ENCODE measurements around the gene IGF1R.
A peak's percentile ranks its signal among the peaks of the same experiment; 100 is the strongest.

The IGF1R gene

DNA sequence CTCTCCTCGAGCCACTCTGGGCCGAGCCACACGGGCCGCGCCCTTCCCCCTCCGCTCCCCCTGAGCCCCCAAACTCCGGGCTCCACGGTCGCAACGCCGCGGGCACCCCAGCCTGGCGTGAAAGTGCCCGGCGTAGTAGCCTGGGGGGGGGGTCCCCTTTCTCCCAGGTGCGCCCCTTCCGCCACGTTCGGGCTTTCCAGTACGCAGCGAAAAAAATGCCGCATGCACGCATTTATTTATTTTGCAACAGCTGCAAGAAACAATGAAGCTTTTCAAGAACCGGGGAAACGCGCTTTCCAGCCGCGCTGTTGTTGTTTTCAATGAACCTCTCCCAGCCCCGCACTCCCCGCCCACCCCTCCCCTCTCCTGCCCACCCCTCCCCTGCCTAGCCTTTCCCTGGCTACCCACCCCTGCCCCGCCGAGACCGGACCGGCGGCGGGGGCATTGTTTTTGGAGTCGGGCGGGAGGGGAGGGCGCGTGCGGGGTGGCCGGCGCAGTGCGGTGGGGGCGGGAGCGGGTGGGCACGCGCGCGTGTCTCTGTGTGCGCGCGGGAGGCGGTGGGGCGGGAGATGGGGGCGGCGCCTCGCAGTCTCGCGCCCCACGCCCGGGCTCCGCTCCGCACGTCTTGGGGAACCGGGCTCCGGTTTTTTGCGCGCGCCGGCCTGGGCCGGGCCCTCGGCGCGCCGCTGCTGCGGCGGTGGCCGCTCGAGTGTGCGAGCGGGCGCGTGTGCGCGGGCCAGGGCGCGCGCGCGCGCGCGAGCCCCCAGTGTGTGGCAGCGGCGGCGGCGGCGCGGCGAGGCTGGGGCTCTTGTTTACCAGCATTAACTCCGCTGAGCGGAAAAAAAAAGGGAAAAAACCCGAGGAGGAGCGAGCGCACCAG is at the start of gene IGF1R:
TSS of gene IGF1R (plus strand) at position 766 of the 880 bp plus-strand sequence. CDS start 1,043 bp downstream, outside the sequence.
- H3K36me3 ChIP-seq (ENCODE audit: control insufficient read depth, insufficient read depth, low read length), result no peaks in the 10 kb centered on the region; the same call in 1 of the 2 replicates
- H3K9me3 ChIP-seq (ENCODE audit: control insufficient read depth, insufficient read depth, low read length), result no peaks in the 10 kb centered on the region
- peak within 1 kb of the TSS; percentile 71 for H3K4me3 ChIP-seq (ENCODE audit: low read length)
- no peaks in the 10 kb centered on the region for H3K4me1 ChIP-seq (ENCODE audit: control insufficient read depth, insufficient read depth, low read length)
- DNase-seq (ENCODE audit: low read depth, low spot score), result no peak
- H3K27ac ChIP-seq (ENCODE audit: low read length), result no peak within 1 kb of the TSS
- H3K27me3 ChIP-seq (ENCODE audit: control insufficient read depth, insufficient read depth, low read length), result no peaks in the 10 kb centered on the region
- no CpG with 5 or more reads among the region's 106 CpGs for WGBS (ENCODE audit: insufficient coverage, insufficient read length)

DNA sequence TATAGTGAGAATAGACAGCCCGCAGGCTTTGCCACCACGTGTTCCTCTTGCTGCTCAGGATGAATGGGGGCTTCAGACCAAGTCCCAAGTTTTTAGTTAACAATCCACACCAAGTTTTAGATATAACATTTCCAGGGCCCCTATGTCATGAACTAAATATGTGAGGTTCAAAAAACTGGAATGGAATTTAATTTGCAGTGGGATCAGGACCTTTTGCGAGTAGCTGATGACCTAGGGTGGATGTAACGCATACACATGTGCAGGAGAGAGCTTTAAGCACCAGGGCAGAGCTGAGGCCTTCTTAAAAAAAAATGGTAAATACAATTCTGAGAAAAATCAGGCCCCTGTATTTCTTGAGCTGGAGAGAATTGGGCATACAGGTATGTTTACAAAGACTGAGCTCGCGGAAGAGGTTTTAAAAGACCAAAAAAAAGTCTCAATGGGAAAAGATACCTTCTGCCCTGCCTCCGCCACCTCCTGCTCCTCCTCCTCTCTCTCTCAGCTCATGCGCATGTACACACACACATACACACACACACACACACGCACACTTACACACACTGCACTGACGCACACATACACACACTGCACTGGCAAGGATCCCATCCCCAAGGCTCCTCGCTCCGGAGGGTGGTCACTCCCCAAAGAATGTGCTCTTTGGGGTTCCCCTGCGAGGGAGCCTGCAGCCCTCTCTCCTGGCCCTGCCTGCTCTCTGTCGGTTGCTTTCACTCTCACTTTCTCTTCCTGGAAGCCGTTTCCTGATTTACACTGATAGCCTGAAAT is 48.2 kb upstream of the IGF1R start:
- no CpG with 5 or more reads among the region's 15 CpGs for WGBS (ENCODE audit: insufficient coverage, insufficient read length)
- H3K36me3 ChIP-seq (ENCODE audit: control insufficient read depth, insufficient read depth, low read length), result no peaks in the 10 kb centered on the region
- H3K4me3 ChIP-seq (ENCODE audit: low read length), result no peak overlapping the region
- H3K4me1 ChIP-seq (ENCODE audit: control insufficient read depth, insufficient read depth, low read length), result peaks cover 3% of the 10 kb centered on the region; the same call in 1 of the 2 replicates
- H3K27me3 ChIP-seq (ENCODE audit: control insufficient read depth, insufficient read depth, low read length), result no peaks in the 10 kb centered on the region
- H3K27ac ChIP-seq (ENCODE audit: low read length), result no peak overlapping the region
- no peak for DNase-seq (ENCODE audit: low read depth, low spot score)
- H3K9me3 ChIP-seq (ENCODE audit: control insufficient read depth, insufficient read depth, low read length), result no peaks in the 10 kb centered on the region

- Histone ChIP-seq H3K9me3 (ENCODE audit: control insufficient read depth, insufficient read depth, low read length) (no peaks in the 10 kb centered on the region), H3K4me1 (ENCODE audit: control insufficient read depth, insufficient read depth, low read length) (peaks cover 4% of the 10 kb centered on the region; the same call in 1 of the 2 replicates)
Measured at GRCh38 chr15:98604983-98605382, 43.4 kb upstream of the IGF1R start.

DNA sequence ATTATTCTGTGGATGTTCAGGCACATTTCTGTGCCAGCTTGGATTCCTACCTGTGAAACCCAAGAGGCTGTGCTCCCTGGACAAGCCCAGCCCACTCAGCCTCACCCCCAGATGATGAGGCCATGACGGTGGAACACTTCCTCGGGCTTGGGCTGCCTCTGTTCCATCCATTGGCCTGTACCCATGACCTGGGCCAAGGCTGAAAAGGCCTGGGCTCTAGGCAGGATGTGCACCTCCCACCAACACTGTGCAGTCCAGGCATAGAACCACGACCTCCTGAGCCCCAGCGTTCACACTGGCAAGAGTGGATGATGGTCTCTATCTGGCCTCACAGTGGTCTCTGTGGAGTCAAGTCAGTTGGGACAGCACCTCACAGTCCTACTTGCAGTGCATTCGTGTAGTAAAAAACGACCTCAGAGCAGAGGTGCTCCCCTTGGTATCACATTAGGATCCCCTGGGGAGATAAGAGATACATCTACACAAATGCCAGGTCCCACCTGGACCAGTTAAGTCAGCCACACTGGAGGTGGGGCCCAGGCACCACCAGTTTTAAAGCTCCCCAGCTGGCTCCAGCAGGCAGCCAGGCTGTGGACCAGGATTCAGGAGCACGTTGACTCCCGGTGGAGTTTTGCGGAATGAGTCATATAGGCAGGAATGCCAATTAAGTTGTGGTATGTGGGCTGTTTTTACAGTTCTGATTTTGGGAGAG is 39.0 kb upstream of the IGF1R start:
- H3K9me3 ChIP-seq (ENCODE audit: control insufficient read depth, insufficient read depth, low read length), result no peaks in the 10 kb centered on the region
- no peak for DNase-seq (ENCODE audit: low read depth, low spot score)

More at GRCh38 chr15:98604983-98605382, 43.4 kb upstream of the IGF1R start:
- Histone ChIP-seq H3K27me3 (ENCODE audit: control insufficient read depth, insufficient read depth, low read length) (no peaks in the 10 kb centered on the region), H3K4me3 (ENCODE audit: low read length) (no peak overlapping the region), H3K27ac (ENCODE audit: low read length) (no peak overlapping the region), H3K36me3 (ENCODE audit: control insufficient read depth, insufficient read depth, low read length) (no peaks in the 10 kb centered on the region)
- no peak for DNase-seq (ENCODE audit: low read depth, low spot score)
- WGBS (ENCODE audit: insufficient coverage, insufficient read length), result no CpG with 5 or more reads among the region's 15 CpGs

GRCh38 chr15:98610991-98611390 is 37.3 kb upstream of the IGF1R start:
- no peaks in the 10 kb centered on the region for H3K9me3 ChIP-seq (ENCODE audit: control insufficient read depth, insufficient read depth, low read length)
- no peak for DNase-seq (ENCODE audit: low read depth, low spot score)
- H3K4me1 ChIP-seq (ENCODE audit: control insufficient read depth, insufficient read depth, low read length), result peaks cover 4% of the 10 kb centered on the region; the same call in 1 of the 2 replicates
- no peaks in the 10 kb centered on the region for H3K27me3 ChIP-seq (ENCODE audit: control insufficient read depth, insufficient read depth, low read length)
- no peak overlapping the region for H3K27ac ChIP-seq (ENCODE audit: low read length)
- no CpG with 5 or more reads among the region's 4 CpGs for WGBS (ENCODE audit: insufficient coverage, insufficient read length)
- no peak overlapping the region for H3K4me3 ChIP-seq (ENCODE audit: low read length)
- no peaks in the 10 kb centered on the region for H3K36me3 ChIP-seq (ENCODE audit: control insufficient read depth, insufficient read depth, low read length)

More for the DNA sequence above, 39.0 kb upstream of the IGF1R start:
- no peak overlapping the region for H3K27ac ChIP-seq (ENCODE audit: low read length)
- no CpG with 5 or more reads among the region's 9 CpGs for WGBS (ENCODE audit: insufficient coverage, insufficient read length)
- H3K4me1 ChIP-seq (ENCODE audit: control insufficient read depth, insufficient read depth, low read length), result peaks cover 4% of the 10 kb centered on the region; the same call in 1 of the 2 replicates
- no peaks in the 10 kb centered on the region for H3K36me3 ChIP-seq (ENCODE audit: control insufficient read depth, insufficient read depth, low read length)
- H3K4me3 ChIP-seq (ENCODE audit: low read length), result no peak overlapping the region
- no peaks in the 10 kb centered on the region for H3K27me3 ChIP-seq (ENCODE audit: control insufficient read depth, insufficient read depth, low read length)

GRCh38 chr15:98611808-98612207 is 36.5 kb upstream of the IGF1R start:
- Histone ChIP-seq H3K4me1 (ENCODE audit: control insufficient read depth, insufficient read depth, low read length) (peaks cover 4% of the 10 kb centered on the region; the same call in 1 of the 2 replicates), H3K9me3 (ENCODE audit: control insufficient read depth, insufficient read depth, low read length) (no peaks in the 10 kb centered on the region), H3K27me3 (ENCODE audit: control insufficient read depth, insufficient read depth, low read length) (no peaks in the 10 kb centered on the region), H3K4me3 (ENCODE audit: low read length) (no peak overlapping the region), H3K27ac (ENCODE audit: low read length) (no peak overlapping the region), H3K36me3 (ENCODE audit: control insufficient read depth, insufficient read depth, low read length) (no peaks in the 10 kb centered on the region)
- WGBS (ENCODE audit: insufficient coverage, insufficient read length), result no CpG with 5 or more reads among the region's 2 CpGs
- DNase-seq (ENCODE audit: low read depth, low spot score), result no peak

GRCh38 chr15:98612490-98613110 is 35.7 kb upstream of the IGF1R start:
- no peaks in the 10 kb centered on the region for H3K9me3 ChIP-seq (ENCODE audit: control insufficient read depth, insufficient read depth, low read length)
- no CpG with 5 or more reads among the region's 6 CpGs for WGBS (ENCODE audit: insufficient coverage, insufficient read length)
- no peaks in the 10 kb centered on the region for H3K36me3 ChIP-seq (ENCODE audit: control insufficient read depth, insufficient read depth, low read length)
- no peak overlapping the region for H3K4me3 ChIP-seq (ENCODE audit: low read length)
- no peak overlapping the region for H3K27ac ChIP-seq (ENCODE audit: low read length)
- H3K27me3 ChIP-seq (ENCODE audit: control insufficient read depth, insufficient read depth, low read length), result no peaks in the 10 kb centered on the region
- no peak for DNase-seq (ENCODE audit: low read depth, low spot score)
- H3K4me1 ChIP-seq (ENCODE audit: control insufficient read depth, insufficient read depth, low read length), result peaks cover 4% of the 10 kb centered on the region; the same call in 1 of the 2 replicates

- no peak overlapping the region for H3K27ac ChIP-seq (ENCODE audit: low read length)
- no CpG with 5 or more reads among the region's 6 CpGs for WGBS (ENCODE audit: insufficient coverage, insufficient read length)
- H3K9me3 ChIP-seq (ENCODE audit: control insufficient read depth, insufficient read depth, low read length), result no peaks in the 10 kb centered on the region
- no peak for DNase-seq (ENCODE audit: low read depth, low spot score)
- H3K36me3 ChIP-seq (ENCODE audit: control insufficient read depth, insufficient read depth, low read length), result no peaks in the 10 kb centered on the region
- H3K27me3 ChIP-seq (ENCODE audit: control insufficient read depth, insufficient read depth, low read length), result no peaks in the 10 kb centered on the region
- H3K4me1 ChIP-seq (ENCODE audit: control insufficient read depth, insufficient read depth, low read length), result peaks cover 1% of the 10 kb centered on the region; the same call in 1 of the 2 replicates
- H3K4me3 ChIP-seq (ENCODE audit: low read length), result no peak overlapping the region
Measured at GRCh38 chr15:98614681-98615080, 33.7 kb upstream of the IGF1R start.

GRCh38 chr15:98616397-98616796 is 31.9 kb upstream of the IGF1R start:
- no peak overlapping the region for H3K4me3 ChIP-seq (ENCODE audit: low read length)

More at GRCh38 chr15:98616397-98616796, 31.9 kb upstream of the IGF1R start:
- H3K27ac ChIP-seq (ENCODE audit: low read length), result no peak overlapping the region
- H3K36me3 ChIP-seq (ENCODE audit: control insufficient read depth, insufficient read depth, low read length), result no peaks in the 10 kb centered on the region
- WGBS (ENCODE audit: insufficient coverage, insufficient read length), result no CpG with 5 or more reads among the region's 10 CpGs
- no peak for DNase-seq (ENCODE audit: low read depth, low spot score)
- H3K9me3 ChIP-seq (ENCODE audit: control insufficient read depth, insufficient read depth, low read length), result no peaks in the 10 kb centered on the region
- H3K4me1 ChIP-seq (ENCODE audit: control insufficient read depth, insufficient read depth, low read length), result peaks cover 1% of the 10 kb centered on the region; the same call in 1 of the 2 replicates
- no peaks in the 10 kb centered on the region for H3K27me3 ChIP-seq (ENCODE audit: control insufficient read depth, insufficient read depth, low read length)
